GM19328 (cell line): ENCODE results near the gene KNDC1.

Source experiments
- ATAC-seq: cut with Tn5 transposase; IDR thresholded peaks from one replicate; pipeline ENCODE4 v1.9.1; 2021; ENCODE audit warnings: mild to moderate bottlenecking, moderate library complexity; ENCODE audit not compliant: unreplicated experiment

Gene KNDC1

DNA sequence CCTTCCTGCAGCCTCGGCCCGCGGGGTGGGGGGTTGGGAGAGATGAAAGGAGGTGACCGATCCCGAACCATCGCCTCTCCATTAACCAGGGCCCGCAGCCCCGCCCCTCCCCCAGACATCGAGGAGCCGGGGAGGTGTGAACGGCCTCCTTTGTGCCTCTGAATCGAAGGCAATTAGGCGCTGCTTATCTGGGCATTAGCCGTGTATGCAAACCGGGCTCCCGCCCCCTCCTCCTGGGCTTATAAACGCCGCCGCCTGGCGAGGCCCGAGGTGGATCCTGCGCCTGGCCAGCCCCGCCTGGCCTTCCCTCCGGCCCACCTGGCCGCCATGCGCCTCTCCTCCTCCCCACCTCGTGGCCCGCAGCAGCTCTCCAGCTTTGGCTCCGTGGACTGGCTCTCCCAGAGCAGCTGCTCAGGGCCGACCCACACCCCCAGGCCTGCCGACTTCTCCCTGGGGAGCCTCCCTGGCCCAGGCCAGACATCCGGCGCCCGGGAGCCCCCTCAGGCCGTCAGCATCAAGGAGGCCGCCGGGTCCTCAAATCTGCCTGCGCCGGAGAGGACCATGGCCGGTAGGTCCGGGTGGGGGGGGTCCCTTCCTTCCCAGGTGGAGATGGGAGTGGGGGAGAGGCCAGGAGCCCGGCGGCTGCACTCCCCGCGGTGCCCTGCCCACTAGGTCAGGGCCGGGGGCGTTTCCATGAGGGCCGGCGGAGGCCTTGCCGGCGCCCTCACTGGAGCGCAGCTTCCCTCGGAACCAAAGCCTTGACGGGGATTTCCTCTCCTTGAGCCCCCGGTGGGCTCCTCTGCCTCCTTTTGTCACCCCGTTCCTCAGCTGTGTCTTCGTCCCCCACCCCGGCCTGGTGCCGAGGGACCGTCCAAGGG lies 77.8 kb downstream of the KNDC1 start, which contains the start of gene VENTX:
Gene VENTX (plus strand): TSS at position 268 of the 878 bp plus-strand sequence. CDS start 60 bp downstream, at position 328.
- ATAC-seq, result no peak

GRCh38 chr10:133238466-133238804 lies 78.4 kb downstream of the KNDC1 start:
- ATAC-seq, result no peak

- no peak for ATAC-seq
Observed at GRCh38 chr10:133239990-133240389, 80.0 kb downstream of the KNDC1 start.

GRCh38 chr10:133241501-133242205 lies 81.6 kb downstream of the KNDC1 start:
- ATAC-seq, result no peak

GRCh38 chr10:133242611-133243356 lies 82.8 kb downstream of the KNDC1 start:
- no peak for ATAC-seq

GRCh38 chr10:133243593-133243992 lies 83.6 kb downstream of the KNDC1 start:
- ATAC-seq, result no peak

DNA sequence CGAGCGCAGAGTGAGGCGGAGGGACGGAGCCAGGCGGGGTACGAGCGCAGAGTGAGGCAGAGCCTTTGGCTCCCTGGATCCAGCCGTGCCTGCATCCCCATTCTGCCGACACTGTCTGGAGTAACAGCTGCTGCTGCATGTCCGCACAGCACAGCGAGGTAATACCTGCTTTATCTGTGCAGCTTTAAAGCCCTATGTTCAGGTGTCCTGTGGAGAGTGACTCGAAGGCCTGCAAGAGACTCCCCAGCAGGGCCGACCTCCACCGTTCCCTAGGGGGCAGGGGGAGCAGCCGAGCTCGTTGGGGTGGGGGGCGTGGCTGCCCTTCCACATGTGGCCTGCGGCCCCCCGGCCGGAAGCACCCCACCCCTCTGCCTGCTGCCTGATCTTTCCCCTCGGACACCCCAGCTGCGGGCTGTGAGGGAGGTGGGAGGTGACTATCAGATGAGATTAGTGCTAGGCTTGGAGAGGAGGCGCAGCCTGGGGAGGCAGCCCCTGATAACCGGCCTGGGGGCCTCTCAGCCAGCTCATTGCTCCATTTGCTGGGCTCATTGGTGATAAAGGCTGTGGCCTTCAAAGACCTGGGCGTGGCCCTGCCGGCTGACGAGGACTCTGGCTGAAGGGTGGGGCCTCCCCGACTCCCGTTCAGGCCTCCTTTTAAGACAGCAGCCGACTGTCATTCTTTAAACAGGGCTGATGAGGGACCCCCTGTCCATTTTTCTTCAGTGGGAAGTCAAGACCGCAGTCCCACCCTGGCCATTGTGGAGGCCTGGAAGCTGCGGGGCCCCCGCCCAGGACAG lies 85.6 kb downstream of the KNDC1 start:
- no peak for ATAC-seq

DNA sequence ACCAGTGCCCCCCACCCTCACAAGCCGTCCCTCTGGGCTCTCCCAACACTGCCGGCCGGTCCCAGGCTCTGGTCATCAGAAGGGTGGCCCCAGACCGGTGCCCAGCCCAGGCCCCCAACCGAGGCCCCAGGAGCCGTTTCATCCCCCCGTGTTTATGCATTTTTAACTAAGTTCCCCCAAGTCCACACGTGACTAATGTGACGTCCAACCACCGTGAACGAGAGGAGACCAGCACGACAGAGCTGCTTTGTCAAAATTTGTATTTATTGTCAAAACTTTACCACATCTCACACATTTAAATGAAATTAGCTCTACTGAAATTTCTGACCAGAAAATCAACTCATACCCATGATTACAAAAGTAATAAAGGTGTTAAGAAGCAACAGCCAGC lies 86.2 kb downstream of the KNDC1 start:
- ATAC-seq, result no peak

GRCh38 chr10:133247681-133248333 lies 87.8 kb downstream of the KNDC1 start:
- no peak for ATAC-seq

DNA sequence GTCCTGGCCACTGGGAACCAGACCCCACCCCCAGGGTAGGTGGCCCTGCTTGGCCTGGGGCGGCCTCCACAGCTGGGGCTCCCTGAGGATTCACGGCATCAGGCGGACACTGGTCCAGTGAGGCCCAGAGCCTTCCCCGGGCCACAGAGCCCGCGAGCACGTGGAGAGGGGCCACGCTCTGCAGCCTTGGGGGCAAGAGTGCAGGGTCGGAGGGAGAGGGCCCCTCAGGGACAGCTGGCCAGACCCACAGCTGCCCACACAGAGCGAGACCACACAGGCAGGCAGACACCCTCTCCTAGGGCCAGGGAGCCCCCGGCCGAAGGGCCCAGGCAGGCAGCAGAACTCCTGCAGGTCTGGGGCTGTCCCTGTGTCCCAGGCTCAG lies 88.3 kb downstream of the KNDC1 start:
- ATAC-seq, result no peak

DNA sequence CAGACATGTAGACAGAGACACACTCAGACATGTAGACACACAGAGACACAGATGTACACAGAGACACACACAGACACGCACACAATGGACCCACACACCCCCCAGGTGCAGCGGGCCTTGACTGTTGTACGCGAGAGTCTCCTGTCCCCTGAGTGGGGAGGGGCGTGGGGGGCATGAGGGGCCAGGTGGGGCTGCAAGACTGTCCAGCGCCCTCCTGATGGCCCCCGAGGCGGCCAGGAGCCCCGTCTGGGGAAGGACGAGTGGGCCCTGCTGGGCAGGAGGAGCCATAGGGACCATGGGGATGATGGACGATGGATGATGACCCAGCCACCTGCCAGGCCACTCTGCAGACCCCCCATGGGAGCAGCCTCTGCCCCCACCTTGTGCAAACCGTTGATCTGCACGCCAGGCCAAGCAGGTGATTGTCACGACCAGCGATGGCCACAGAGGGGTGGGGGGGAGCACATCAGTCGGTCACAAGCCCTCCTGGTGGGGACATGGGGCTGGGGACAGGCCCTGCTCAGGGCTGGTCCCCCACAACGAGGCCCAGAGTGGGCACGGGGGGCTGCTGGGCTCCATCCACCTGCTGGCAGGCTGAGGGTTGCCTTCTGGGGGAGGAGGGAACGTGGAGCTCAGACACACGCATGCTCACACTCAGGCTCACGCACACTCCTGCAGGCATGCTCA lies 89.2 kb downstream of the KNDC1 start:
- ATAC-seq, result no peak

DNA sequence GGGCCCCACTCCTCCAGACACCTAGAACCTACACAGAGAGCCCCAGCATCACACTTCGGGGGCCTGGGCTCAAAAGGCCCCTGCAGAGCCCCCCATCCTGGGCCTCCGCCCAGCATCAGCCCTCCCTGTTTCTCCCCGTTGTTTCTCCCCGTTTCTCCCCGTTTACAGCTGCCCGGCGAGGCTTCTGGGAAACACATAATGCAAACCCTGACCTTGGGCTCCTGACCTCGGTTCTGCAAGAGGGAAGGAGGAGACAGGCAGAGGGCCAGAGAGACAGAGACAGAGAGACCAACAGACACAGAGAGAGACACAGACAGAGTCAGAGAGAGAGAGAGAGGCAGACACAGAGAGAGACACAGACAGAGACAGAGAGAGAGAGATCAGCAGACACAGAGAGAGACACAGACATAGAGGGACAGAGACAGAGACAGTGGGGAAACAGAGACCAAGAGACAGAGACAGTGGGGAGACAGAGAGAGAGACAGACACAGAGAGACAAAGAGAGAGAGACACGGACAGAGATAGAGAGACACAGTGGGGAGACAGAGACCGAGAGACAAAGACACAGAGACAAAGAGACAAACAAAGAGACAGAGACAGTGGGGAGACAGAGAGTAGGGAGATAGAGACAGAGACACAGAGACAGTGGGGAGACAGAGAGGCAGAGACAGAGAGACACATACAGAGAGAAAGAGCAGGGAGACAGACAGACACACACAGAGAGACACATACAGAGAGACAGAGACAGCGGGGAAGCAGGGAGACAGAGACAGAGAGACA lies 90.1 kb downstream of the KNDC1 start:
- ATAC-seq, result no peak

GRCh38 chr10:133251388-133252222 lies 91.6 kb downstream of the KNDC1 start:
- no peak for ATAC-seq

DNA sequence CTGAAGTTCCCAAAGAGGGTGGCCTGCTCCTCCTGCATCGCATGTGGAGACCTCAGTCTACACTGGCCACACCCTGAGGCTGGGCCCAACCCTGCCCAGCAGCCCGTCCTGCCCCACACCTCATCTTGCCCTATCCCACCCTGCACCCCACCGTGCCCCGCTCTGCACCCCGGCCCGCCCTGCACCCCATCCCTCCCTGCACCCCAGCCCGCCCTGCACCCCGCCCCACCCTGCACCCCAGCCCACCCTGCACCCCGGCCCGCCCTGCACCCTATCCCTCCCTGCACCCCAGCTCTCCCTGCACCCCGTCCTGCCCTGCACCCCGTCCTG lies 92.2 kb downstream of the KNDC1 start:
- no peak for ATAC-seq

GRCh38 chr10:133253361-133253955 lies 93.4 kb downstream of the KNDC1 start:
- no peak for ATAC-seq

DNA sequence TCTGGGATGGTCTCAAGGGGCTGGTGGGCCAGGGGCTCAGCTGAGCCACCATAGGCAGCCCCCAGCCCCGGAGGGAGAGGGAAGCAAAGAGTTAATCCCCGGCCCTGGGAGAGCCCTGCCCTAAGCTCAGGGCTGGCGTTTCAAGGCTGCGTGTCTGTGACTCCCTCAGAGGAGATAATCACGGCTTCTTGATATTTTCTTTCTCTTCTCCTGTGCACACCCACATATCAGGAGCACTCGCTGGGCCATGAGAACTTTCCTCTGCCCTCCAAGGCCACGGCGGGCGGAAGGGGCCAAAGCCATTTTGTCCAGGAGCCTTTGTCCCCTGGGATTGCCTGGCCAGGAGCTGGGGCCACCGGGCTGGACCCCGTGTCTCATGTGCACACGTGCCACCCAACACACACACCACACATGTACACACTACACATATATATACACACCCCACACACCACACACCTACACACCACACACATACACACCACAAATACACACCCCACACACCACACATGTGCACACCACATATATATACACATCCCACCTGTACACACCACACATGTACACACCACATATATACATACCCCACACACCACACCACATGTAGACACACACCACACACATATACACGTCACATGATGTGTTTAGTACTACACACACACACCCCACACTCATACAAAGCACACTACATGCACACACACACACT lies 94.6 kb downstream of the KNDC1 start:
- no peak for ATAC-seq

DNA sequence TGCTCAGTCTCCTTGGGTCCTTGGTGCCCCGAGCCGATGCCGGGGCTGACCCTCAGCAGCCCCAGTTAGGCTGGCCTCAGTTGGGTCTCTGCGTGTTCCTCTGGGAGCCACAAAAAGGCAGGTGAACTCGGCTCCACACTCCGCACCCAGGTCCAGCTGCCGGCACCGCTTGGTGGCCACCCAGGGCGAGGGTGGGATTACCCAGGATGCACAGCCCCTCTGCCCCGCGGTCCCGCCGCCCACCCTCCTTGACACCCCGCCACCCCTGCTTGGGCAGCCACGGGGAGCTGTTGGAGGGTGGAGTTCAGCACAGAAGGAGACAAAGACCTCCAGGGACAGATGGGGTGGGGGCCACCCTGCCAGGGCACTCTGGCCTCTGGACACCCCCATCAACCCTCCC lies 95.3 kb downstream of the KNDC1 start:
- ATAC-seq, result no peak
